ENCODE measurements around the gene LRP5. TPM values are rescaled to one million over a fixed set of nuclear protein-coding genes. Genes with fewer than 3 reads are reported as not detected.
A peak's percentile ranks its signal among the peaks of the same experiment; 100 is the strongest.
"Not testable (repeated sequence)": the region's sequence is repeated elsewhere in the genome, so short reads cannot be mapped to it uniquely, and the experiment has no call there.

The LRP5 gene
- polyA plus RNA-seq, 10 donors = 38.0 to 66.2 (median 46.8) TPM

DNA sequence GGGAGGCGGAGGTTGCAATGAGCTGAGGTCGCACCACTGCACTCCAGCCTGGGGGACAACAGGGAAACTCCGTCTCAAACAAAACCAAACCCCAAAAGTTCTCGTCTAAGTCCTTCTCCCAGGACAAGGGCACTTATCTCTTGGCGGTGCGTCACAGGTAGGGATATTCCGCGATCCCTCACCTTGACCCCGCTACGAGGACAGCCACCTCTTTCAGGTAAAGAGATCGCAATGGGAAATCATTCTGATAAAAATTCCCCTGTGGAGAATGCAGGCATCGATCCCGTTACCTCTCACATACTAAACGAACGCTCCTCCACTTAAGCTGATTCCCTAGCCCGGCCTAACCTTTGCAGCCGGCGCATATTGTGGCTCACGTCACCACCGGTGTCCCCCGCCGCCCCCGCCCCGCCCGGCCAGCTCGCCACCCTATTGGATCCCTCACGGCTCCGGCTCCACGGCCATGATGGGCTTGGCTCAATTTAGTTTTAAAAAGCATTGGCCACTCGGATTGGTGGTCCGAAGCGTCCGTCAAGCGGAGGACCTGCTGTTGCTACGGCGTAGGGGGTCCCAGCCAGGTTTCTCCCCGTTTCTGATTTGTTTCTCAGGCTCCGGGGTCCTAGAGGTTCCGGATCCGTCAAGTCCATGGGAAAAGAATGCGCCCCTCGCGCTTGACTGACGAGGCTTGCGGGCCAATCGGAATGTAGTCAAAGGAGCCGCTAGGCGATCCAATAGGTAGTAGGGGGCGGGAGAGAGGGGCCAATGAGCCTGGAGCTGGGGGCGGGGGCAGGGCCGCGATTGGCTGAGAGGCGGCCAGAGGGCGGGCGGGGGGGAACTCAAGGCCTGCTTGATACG is 147.7 kb downstream of the LRP5 start:
- peak; percentile 98 to 100 (median 99) for DNase-seq

DNA sequence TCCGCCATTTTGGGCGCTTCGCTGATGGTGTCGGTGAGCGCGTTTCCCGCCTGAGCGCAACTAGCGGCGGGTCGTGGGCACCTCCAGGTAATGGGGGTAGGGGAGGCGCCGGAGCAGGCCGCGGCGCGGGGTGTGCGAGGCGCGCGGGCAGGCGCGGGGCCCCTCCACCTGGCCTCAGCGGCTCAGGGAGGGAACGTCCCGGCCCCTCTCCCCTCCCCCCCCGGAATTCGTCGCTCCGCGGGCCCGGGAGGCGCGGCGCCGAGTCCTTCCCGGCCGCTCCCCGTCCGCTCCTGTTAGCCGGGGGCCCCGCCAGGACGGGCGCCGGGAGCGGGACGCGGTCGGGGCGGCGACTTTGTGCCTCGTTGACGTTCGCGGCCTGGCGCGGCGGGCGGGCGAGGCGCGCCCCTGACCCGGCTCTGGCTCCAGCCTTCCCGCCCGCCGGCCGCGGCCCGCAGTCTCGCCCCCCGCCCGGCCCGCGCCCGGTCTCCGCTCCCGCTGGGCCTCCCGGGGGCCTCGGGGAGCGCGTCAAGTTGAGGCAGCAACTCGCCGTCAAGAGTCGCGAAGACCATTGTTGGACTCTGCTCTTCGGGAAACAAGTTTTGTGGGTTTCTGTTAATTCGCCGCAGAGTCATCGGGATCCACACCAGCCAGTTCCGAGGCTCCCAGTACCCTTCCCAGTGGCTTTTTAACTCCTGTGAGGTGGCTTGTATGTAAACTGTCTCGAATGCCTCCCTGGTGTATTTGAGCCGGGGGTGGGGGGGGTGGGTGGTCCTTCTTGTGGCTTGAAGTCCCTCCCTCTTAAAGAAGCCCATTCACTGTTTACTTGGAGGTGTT is 148.6 kb downstream of the LRP5 start, which contains the start of gene PPP6R3:
PPP6R3 (plus strand) TSS at position 12 of the 834 bp plus-strand sequence. CDS start 76,913 bp downstream, outside the sequence.
- peak; percentile 29 to 63 (median 59) for DNase-seq

DNA sequence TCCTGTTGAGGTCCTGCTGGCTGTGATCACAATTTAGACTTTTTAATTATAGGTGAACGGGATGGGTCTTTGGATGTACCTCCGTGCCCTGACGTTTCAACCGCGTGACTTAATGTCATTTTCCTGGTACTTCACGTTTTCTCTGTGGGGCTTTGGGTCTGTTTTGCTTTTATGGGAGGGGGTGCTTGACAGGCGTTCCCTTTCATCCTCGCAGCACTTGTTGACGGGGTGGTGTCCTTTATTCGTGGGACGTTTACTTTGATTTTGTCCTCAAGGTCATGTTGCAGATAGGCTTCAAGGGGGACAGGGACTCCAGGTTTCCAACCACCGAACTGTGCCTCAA is 149.2 kb downstream of the LRP5 start:
- DNase-seq = no peak

DNA sequence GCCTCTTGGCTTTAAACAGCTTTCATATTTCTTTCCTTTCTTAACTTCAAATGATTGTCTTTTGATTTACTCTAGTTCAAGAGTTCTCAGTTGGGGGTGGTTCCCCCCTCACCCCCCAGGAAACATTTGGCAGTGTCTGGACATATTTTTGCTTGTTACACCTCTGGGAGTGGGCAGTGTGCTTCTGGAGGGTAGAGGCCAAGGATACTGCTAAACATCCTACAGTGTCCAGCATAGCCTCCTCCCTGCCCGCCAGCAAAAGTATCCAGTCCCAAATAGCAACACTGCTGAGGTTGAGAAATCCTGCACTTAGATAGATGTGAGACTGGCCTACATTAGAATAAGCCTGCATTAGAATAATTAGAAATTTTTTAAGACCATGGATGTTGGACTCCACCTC is 151.3 kb downstream of the LRP5 start:
- DNase-seq = no peak

DNA sequence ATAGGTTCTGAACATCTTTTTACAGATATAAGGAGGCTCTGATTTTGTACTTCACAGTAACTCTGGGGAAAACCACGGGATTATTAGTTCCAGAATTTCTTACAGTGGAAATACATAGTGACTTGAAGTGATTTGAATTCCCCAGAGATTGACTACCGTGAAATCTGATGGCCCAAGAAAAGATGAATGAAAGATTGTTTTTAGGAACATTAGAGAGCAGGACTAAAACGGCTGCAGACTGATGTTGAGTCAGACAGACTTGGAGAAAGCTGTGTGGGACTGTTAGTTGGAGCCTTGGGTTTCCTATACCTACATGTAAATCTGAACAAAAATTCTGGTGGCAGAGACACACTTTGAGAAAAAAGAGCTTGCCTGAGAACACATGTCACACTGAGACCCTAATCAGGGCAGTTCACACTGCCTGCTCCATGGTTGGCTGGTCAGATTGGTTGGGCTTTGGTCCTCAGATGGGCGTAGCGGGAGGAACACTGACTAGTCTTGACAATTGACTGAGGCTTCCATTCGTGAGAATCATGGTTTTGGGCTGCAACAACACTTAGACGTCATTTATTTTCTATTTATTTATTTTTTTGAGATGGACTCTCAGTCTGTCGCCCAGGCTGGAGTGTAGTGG is 154.9 kb downstream of the LRP5 start:
- no peak for DNase-seq

DNA sequence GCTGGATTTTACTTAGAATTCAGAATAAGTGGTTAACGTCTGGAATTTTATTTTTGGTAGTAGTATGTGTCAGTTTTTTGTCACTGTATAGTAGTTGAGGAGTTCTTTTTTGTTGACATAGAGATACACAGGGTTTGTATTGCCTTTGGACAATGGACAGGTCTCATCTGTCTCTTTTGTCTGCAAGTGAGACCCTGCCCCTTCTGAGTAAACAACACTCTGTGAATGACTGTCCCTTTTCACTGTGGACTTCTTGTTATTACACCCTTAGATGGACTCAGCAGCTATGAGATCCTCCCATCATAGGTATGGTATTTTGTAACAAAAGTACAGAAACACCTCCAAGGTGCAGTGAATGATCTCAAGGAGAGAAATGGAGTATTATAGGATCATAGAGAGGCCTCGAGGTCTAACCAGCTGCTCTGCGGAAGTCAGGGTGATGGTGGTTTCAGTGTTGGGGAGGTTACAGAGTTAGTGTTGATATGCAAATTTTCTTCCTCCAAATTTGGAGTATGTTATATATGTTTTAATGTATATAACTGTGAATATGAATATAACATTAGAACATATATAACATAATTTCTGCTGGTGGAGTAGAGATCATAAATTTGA is 155.9 kb downstream of the LRP5 start:
- DNase-seq = no peak

DNA sequence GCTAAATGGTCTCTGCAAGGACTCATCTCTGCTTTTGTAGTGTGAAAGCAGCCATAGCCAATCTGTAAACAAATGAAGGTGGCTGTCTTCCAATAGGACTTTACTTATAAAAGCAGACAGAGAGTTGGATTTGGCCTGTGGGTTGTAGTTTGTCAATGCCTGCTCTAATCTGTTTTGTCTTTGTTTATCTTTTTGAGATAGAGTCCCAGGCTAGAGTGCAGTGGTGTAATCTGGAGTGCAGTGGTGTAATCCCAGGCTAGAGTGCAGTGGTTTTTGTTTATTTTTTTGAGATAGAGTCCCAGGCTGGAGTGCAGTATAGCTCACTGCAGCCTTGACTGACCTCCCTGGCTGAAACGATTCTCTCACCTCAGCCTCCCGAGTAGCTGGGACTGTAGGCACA is 156.7 kb downstream of the LRP5 start:
- no peak for DNase-seq

DNA sequence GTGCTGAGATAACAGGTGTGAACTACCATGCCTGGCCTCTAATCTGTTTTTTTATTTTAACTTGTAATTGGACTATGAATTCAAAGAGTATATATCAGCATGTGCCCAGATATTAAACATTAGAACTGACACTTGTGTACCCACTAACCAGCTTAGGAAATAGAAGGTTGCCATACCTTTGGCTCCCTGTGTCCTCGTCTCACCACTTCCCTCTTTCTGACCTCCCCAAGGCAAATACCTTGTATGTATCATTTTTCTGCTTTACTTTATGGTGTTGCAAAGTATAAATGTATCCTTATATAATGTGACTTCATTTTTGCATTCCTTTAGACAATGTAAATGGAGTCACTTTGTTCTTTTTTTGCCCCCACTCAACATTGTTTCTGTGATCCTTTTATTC is 157.3 kb downstream of the LRP5 start:
- DNase-seq = no peak

DNA sequence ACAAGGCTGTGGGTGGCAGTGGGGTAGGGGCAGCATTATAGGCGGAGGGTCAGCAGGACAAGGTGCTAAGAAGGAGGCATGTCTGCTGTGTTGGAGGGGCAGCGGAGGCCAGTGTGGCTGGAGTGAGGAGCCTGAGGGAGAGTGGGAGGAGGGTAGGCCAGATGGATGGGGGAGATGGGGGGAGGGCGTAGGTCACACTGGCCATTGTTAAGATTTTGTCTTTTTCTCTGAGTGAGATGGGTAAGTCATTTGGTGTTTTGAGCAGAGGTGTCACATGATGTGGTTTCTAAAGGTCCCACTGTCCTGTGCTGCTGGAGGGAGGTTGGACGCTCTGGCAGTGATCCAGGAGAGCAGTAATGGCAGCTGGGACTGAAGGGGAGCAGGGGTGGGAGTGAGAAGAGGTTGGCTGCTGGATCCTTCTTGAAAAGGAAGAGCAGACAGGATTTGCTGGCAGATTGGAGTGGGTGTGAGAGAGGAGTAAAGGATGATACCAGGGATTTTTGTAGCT is 158.0 kb downstream of the LRP5 start:
- peak in 2 of 3 donors; percentile 21 to 40 for DNase-seq

DNA sequence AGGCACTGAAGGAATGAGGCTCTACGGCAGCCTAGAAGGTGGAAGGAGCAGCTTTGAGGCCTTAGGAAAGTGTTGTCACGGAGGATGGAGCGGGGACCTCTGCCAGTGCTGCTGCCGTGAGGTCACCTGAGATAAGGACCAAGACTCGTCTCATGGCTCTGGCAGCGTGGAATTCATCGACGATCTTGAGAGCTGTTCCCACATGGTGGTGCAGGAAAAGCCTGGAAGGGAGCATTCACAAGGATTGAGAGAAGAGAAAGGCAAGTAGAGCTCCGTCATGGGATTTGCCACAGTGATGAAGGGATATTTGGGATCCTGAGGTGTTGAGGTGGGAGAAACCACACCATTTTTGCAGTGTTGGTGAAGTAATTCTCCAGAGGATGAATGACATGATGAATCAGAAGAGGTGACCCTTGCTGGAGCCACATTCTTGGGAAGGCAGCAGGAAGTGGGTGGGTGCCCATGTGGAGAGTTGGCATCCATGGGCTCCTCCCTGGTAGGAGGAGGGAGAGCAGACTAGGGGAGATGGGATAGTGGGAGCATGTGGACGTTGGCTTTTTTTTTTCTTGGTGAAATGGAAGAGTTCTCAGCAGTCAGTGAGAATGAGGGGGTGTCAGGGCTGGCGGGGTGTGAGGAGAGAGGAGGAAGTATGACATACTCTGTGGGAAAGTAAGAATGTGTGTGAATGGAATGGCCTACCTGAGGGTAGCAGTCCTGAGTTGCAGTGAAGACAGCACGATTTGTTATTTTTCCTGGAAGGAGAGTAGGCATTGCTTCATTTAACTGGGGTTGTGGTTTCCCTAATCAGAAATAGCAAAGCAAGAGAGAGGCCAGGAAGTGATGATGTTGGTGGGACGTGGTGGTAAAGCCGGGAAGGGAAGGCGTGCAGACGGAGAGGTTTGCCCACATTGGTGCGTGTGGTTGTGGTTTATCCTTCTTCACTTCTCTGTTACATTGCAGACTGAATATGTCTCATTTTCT is 159.3 kb downstream of the LRP5 start:
- DNase-seq = peak in 1 of 3 donors; percentile 17

DNA sequence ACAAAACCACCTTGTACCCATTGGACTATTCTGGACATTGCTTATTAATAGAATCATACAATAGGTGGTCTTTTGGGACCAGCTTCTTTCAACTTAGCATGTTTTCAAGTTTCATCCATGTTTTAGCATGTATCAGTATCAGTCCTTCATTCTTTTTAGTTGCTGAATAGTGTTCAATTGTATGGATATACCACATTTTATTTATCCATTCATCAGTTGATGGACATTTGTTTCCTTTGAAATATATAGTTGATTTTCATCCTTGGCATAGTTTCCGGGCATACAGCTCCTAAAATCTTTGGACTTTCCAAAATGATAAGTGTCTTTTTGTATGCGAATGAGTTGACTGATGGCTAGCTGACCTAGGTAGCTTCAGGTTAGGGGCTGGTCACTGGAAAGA is 160.4 kb downstream of the LRP5 start:
- DNase-seq = no peak

DNA sequence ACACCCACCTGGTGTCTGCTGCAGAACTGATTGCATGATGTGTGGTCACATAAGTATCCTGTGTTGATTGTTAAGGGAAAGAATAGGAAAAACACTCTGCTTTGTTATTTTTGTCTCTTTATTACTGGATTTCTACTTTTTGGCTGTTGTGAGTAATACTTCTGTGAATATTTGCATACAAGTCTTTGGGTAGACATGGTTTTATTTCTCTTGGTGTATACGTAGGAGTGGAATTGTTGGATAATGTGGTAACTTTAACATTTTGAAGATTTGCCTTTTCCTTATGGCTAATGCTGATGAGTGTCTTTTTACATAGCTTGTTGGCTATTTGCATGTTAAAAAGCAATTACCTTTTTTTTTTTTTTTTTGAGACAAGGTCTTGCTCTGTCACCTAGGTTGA is 161.3 kb downstream of the LRP5 start:
- DNase-seq = no peak

DNA sequence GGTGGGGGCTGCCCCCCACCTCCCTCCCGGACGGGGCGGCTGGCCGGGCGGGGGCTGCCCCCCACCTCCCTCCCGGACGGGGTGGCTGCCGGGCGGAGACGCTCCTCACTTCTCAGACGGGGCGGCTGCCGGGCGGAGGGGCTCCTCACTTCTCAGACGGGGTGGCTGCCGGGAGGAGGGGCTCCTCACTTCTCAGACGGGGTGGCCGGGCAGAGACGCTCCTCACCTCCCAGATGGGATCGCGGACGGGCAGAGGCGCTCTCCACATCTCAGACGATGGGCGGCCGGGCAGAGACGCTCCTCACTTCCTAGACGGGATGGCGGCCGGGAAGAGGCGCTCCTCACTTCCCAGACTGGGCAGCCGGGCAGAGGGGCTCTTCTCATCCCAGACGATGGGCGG is 163.2 kb downstream of the LRP5 start:
- DNase-seq = not testable (repeated sequence)

DNA sequence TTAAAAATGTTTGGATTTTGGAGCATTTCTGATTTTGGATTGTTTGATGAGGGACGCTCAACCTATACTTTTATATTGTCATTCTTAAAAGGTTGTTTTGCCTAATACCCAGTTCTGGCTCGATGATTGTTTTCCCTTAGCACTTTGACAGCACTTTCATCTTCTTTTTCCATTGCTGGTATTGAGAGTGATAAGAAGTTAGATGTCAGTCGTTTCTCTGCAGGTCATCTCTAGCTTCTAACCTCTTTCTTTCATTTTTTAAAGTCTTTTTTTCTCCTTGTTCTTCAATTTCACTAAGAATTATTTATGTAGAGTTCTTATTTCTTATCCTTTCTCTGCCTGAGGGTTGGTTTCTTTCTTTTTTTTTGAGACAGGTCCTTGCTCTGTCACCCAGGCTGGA is 167.0 kb downstream of the LRP5 start:
- no peak for DNase-seq

DNA sequence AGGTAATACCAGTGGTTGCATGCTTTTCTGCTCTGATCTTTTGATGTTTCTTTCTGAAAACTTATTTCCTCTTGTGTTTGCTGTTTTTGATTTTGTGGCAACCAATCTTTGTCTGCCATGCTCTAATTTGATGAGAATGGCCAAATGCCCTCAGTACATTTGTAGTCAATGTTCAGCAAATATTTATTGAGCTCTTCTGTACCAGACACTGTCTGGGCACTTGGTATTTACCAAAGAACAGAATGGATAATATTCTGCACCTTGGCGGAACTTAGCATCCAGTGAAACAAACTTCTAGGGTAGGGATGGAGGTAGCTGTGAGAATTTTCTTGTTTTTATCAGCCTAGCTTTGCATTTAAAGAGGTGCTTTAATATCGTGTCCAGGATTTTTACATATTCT is 167.8 kb downstream of the LRP5 start:
- DNase-seq = no peak

DNA sequence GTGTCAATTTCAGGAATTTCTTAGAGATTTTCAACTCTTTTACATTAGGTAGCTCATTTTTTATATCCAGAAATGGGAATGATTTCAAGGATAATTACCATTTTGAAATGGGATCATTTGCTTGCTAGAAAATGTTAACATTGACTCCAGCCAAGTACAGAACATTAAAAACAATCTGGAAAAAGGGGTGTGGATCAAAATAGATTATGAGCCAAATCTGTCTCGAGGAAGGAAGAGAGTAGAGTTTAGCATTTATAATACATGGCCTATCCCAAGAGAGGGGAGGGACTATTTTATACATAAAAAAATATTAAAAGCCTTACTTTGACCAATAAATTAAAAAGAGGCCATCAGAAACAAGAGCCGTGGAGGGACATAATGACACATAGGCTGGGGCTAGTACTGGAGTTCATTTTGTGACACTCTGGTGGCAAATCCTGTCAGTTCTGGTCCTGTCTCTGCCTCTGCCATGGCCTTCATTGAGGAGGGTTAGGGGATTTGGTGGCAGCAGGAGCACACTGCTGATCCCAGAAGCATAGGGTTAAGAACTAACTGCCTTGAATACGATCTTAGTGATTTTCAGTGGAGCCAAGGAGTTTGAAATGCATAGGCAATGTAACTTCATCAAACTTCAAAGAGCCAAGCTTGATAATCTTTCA is 168.6 kb downstream of the LRP5 start:
- peak in 2 of 3 donors; percentile 27 to 66 for DNase-seq

DNA sequence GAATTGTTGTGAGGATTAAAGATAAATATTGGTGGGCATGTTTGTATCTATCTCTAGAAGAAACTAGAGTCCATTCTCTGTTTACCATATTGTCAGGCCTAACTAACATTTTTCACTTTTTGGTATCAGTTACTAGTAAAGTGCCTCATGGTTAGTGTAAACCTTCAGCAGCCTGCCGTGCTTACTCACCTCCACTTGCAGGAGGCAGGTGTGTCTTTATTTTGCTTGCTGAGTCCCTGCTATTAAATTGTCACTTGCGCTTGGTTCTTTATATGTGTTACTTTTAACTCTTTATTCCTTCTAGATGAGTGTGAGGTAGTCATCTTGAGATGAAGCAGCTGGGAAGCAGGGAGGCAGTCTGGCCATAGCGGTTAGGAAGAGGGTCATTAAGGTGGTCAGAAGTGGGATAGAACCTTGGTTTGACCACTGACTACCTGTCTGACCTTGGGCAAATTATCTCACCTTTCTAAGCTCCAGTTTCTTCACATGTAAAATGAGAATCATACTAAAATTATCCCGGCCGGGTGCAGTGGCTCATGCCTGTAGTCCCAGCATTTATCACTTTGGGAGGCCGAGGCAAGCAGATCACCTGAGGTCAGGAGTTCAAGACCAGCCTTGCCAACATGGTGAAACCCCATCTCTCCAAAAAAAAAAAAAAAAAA is 169.3 kb downstream of the LRP5 start:
- no peak for DNase-seq

DNA sequence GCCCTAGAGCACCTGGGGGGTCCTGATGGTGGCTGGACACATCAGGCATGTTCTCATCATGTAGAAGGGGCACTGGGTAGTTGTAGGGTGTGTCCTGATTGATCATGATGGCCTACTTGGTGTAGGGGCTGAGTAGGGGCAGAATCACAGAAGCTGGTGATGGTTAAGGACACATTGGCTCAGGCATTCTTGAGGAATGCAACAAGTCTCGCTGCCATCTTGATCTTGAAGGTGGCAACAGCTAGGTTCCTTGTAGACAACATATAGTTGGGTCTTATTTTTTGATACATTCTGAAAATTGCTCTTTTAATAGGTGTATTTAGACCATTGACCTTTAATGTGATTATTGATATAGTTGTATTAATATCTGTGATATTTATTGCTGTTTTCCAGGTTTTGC is 176.2 kb downstream of the LRP5 start:
- DNase-seq = no peak

DNA sequence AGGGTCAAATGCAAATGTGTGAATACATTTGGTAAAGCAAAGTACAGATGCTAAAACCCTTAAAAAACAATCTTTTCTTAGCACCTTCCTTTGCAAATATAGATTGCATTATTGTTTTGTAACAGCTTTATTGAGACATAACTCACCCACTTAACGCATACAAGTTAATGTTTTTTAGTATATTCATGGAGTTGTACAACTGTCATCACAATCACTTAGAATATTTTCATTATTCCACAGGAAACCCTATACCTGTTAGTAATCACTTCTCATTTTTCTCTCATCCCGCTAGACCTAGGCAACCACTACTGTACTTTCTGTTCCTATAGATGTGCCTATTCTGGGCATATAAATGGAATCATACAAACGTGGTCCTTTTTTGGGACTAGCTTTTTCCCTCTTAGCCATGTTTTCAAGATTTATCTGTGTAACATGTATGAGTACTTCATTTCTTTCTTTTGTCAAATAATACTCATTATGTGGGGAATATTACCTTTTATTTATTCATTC is 182.9 kb downstream of the LRP5 start:
- DNase-seq = no peak

Data from muscle of back (tissue), 11 donors.